Naive thymus-derived CD4-positive, alpha-beta T cell (primary cell): ENCODE data around the gene DENND5A. TPM values are rescaled to one million over a fixed set of nuclear protein-coding genes. Genes with fewer than 3 reads are reported as not detected.

Source experiments
- ATAC-seq: fragments of 150-1000 bp; cut with Tn5 transposase; 2 replicates; pipeline ENCODE4 v1.10.0; 2021; ENCODE audit warnings: mild to moderate bottlenecking, moderate library complexity
- CTCF ChIA-PET: fragments of 350-600 bp; sonication (Branson Sonifier 250); formaldehyde crosslinking; loops from one replicate; lab custom pipeline; 2021; ENCODE audit warnings: antibody characterized with exemption; lab: Charles Lee
- POLR2A ChIA-PET: fragments of 350-600 bp; sonication (Branson Sonifier 250); formaldehyde crosslinking; loops from one replicate; lab custom pipeline; 2021; ENCODE audit warnings: antibody characterized with exemption, inconsistent platforms; lab: Charles Lee
- DNase-seq, 9 donors: peaks; one replicate each; pipeline versions ENCODE4 v3.0.0 to v3.0.0-alpha.2; 2020 to 2022; ENCODE audit warnings: mixed read lengths in 1 of 9
- H3K27ac ChIP-seq: one replicate; pipeline ENCODE4 v1.7.0; 2013; ENCODE audit warnings: mild to moderate bottlenecking, low read depth, low read length, moderate library complexity
- H3K27me3 ChIP-seq, 2 donors: one replicate each; pipeline ENCODE4 v1.7.0; 2013; ENCODE audit warnings: low read length in 2 of 2, mild to moderate bottlenecking in 2 of 2, moderate library complexity in 2 of 2; ENCODE audit not compliant: control insufficient read depth in 2 of 2, insufficient read depth in 2 of 2
- H3K36me3 ChIP-seq, 3 experiments: 1 replicate in 2 of 3; 2 replicates in 1 of 3; pipeline ENCODE4 v1.7.0; 2013; ENCODE audit warnings: low read length in 3 of 3, mild to moderate bottlenecking in 3 of 3, moderate library complexity in 1 of 3; ENCODE audit not compliant: insufficient read depth in 3 of 3, control insufficient read depth in 2 of 3
- H3K4me1 ChIP-seq, 2 donors: one replicate each; pipeline ENCODE4 v1.7.0; 2013; ENCODE audit warnings: low read length in 2 of 2, mild to moderate bottlenecking in 2 of 2, moderate library complexity in 1 of 2; ENCODE audit not compliant: control insufficient read depth in 2 of 2, insufficient read depth in 2 of 2
- H3K4me3 ChIP-seq: 2 replicates; pipeline ENCODE4 v1.7.0; 2013; ENCODE audit warnings: mild to moderate bottlenecking, low read length
- H3K9me3 ChIP-seq, 3 experiments: 1 replicate in 2 of 3; 2 replicates in 1 of 3; pipeline ENCODE4 v1.7.0; 2013; ENCODE audit warnings: low read length in 3 of 3; ENCODE audit not compliant: control insufficient read depth in 2 of 3
- H3K27ac Mint-ChIP-seq, 9 donors: one replicate each; pipeline ENCODE4 v1.8.0; 2020 to 2022; ENCODE audit warnings: mixed read lengths in 9 of 9, mild to moderate bottlenecking in 8 of 9, moderate library complexity in 5 of 9, inconsistent platforms in 2 of 9
- H3K27me3 Mint-ChIP-seq, 5 donors: one replicate each; pipeline ENCODE4 v1.8.0; 2021 to 2022; ENCODE audit warnings: mixed read lengths in 5 of 5, mild to moderate bottlenecking in 1 of 5
- H3K36me3 Mint-ChIP-seq, 5 donors: one replicate each; pipeline ENCODE4 v1.8.0; 2020 to 2022; ENCODE audit warnings: mixed read lengths in 5 of 5, mild to moderate bottlenecking in 3 of 5, inconsistent platforms in 1 of 5
- H3K4me1 Mint-ChIP-seq, 7 donors: one replicate each; pipeline ENCODE4 v1.8.0; 2020 to 2022; ENCODE audit warnings: mixed read lengths in 7 of 7, mild to moderate bottlenecking in 3 of 7, inconsistent platforms in 1 of 7
- H3K4me3 Mint-ChIP-seq, 10 donors: one replicate each; pipeline ENCODE4 v1.8.0; 2020 to 2022; ENCODE audit warnings: mild to moderate bottlenecking in 10 of 10, mixed read lengths in 10 of 10, moderate library complexity in 6 of 10, inconsistent platforms in 2 of 10
- H3K9me3 Mint-ChIP-seq, 11 donors: one replicate each; pipeline ENCODE4 v1.8.0; 2020 to 2022; ENCODE audit warnings: mixed read lengths in 11 of 11, mild to moderate bottlenecking in 4 of 11, inconsistent platforms in 1 of 11, moderate library complexity in 1 of 11
- intact Hi-C, 2 donors: fragments of 100-400 bp; cut with micrococcal nuclease; formaldehyde crosslinking; loops; one replicate each; pipeline ENCODE4 v1.15.1; 2023
- polyA plus RNA-seq, 2 donors: library from polyadenylated mRNA; unstranded; fragments of 300-500 nt; fragmentation: Illumina TruSeq; gene quantifications; one replicate each; pipeline ENCODE4 v1.2.3, GENCODE V29; 2021
- total RNA-seq, 6 experiments: library from RNA in 5 of 6; stranded (reverse) in 5 of 6; gene quantifications; 1 replicate in 5 of 6; 2 replicates in 1 of 6; pipeline ENCODE4 v1.2.3 and lab custom pipeline; 2021 to 2026

DENND5A gene
- total and polyA plus RNA-seq, 7 experiments from 2014 or later, result 33.9 to 178 (median 106) TPM

- Mint-ChIP-seq H3K4me3 (peak overlapping the region in 1 of 10 donors; percentile 45), H3K27me3 (peaks cover 0 to 4% (median 0%) of the 10 kb centered on the region in 5 donors), H3K27ac (peak overlapping the region in 1 of 9 donors; percentile 62), H3K4me1 (peaks cover 0 to 16% (median 4%) of the 10 kb centered on the region in 7 donors), H3K36me3 (peaks cover 0 to 14% (median 5%) of the 10 kb centered on the region in 5 donors), H3K9me3 (peaks cover 0 to 8% (median 0%) of the 10 kb centered on the region in 11 donors)
- no peaks in the 10 kb centered on the region for H3K4me1 ChIP-seq
- CTCF ChIA-PET, result no interaction called here
- H3K27me3 ChIP-seq, result no peaks in the 10 kb centered on the region
- ATAC-seq (no peak), DNase-seq (no peak)
- H3K27ac ChIP-seq, result no peak overlapping the region
- intact Hi-C loops, result no loop called here
- no peaks in the 10 kb centered on the region for H3K9me3 ChIP-seq
- no peak overlapping the region for H3K4me3 ChIP-seq
- H3K36me3 ChIP-seq, result no peaks in the 10 kb centered on the region
- POLR2A ChIA-PET, result no interaction called here
Observed at GRCh38 chr11:9126636-9127035, 138.5 kb downstream of the DENND5A start.

GRCh38 chr11:9125185-9125886 lies 139.8 kb downstream of the DENND5A start:
- intact Hi-C loops, result no loop called here
- Mint-ChIP-seq H3K4me3 (no peak overlapping the region), H3K27me3 (peaks cover 0 to 4% (median 3%) of the 10 kb centered on the region in 5 donors), H3K4me1 (peaks cover 0 to 16% (median 0%) of the 10 kb centered on the region in 7 donors), H3K36me3 (peaks cover 0 to 14% (median 5%) of the 10 kb centered on the region in 5 donors), H3K27ac (no peak overlapping the region), H3K9me3 (peaks cover 0 to 8% (median 0%) of the 10 kb centered on the region in 11 donors)
- no peak overlapping the region for H3K4me3 ChIP-seq
- no peaks in the 10 kb centered on the region for H3K9me3 ChIP-seq
- DNase-seq (no peak), ATAC-seq (no peak)
- CTCF ChIA-PET, result no interaction called here
- H3K27me3 ChIP-seq, result no peaks in the 10 kb centered on the region
- H3K36me3 ChIP-seq, result no peaks in the 10 kb centered on the region
- POLR2A ChIA-PET, result no interaction called here
- no peak overlapping the region for H3K27ac ChIP-seq
- H3K4me1 ChIP-seq, result no peaks in the 10 kb centered on the region

- no peak overlapping the region for H3K4me3 Mint-ChIP-seq
- POLR2A ChIA-PET, result interaction anchor here (0.5 kb wide), 1 partner anchor 8 kb away, joined by 5 read pairs; no protein-coding TSS in a partner anchor
- Histone ChIP-seq H3K27ac (no peak overlapping the region), H3K4me3 (no peak overlapping the region), H3K27me3 (no peaks in the 10 kb centered on the region), H3K4me1 (no peaks in the 10 kb centered on the region), H3K36me3 (no peaks in the 10 kb centered on the region), H3K9me3 (no peaks in the 10 kb centered on the region)
- no peak overlapping the region for H3K27ac Mint-ChIP-seq
- intact Hi-C loops, result no loop called here
- H3K36me3 Mint-ChIP-seq, result peaks cover 0 to 11% (median 0%) of the 10 kb centered on the region in 5 donors
- peaks cover 0 to 16% (median 0%) of the 10 kb centered on the region in 7 donors for H3K4me1 Mint-ChIP-seq
- ATAC-seq, result no peak
- peaks cover 0 to 4% (median 3%) of the 10 kb centered on the region in 5 donors for H3K27me3 Mint-ChIP-seq
- CTCF ChIA-PET, result no interaction called here
- peaks cover 0 to 8% (median 0%) of the 10 kb centered on the region in 11 donors for H3K9me3 Mint-ChIP-seq
- DNase-seq, result no peak
Observed at GRCh38 chr11:9123595-9124304, 141.4 kb downstream of the DENND5A start.

DNA sequence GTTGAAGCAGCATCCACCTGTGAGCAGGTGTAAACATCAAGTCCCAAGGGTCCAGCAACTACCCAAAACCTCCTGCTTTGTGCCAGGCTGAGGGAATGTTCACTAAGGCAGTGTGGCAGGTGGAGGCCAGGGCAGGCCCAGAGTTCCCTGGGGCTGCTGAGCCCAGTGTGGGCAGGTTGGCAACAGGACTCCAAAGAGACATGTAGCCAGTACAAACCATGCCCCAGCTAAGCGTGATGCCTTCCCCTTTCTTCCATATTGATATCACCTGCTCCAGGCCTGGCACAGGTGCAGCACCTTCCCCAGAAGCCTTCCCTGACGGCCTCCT lies 143.7 kb downstream of the DENND5A start:
- Histone ChIP-seq H3K9me3 (no peaks in the 10 kb centered on the region), H3K27ac (no peak overlapping the region), H3K27me3 (no peaks in the 10 kb centered on the region), H3K36me3 (no peaks in the 10 kb centered on the region), H3K4me3 (no peak overlapping the region), H3K4me1 (no peaks in the 10 kb centered on the region)
- intact Hi-C loops, result no loop called here
- H3K4me3 Mint-ChIP-seq, result no peak overlapping the region
- H3K9me3 Mint-ChIP-seq, result peaks cover 0 to 2% (median 0%) of the 10 kb centered on the region in 11 donors
- peaks cover 0 to 4% (median 0%) of the 10 kb centered on the region in 5 donors for H3K36me3 Mint-ChIP-seq
- H3K27ac Mint-ChIP-seq, result no peak overlapping the region
- H3K27me3 Mint-ChIP-seq, result peaks cover 0 to 7% (median 3%) of the 10 kb centered on the region in 5 donors
- ChIA-PET POLR2A (no interaction called here), CTCF (no interaction called here)
- ATAC-seq, result no peak
- no peak for DNase-seq
- peaks cover 0 to 3% (median 0%) of the 10 kb centered on the region in 7 donors for H3K4me1 Mint-ChIP-seq

GRCh38 chr11:9120664-9121468 lies 144.3 kb downstream of the DENND5A start:
- ChIA-PET POLR2A (no interaction called here), CTCF (no interaction called here)
- H3K27ac Mint-ChIP-seq, result no peak overlapping the region
- H3K4me1 ChIP-seq, result no peaks in the 10 kb centered on the region
- H3K36me3 Mint-ChIP-seq, result peaks cover 0 to 4% (median 0%) of the 10 kb centered on the region in 5 donors
- H3K36me3 ChIP-seq, result no peaks in the 10 kb centered on the region
- intact Hi-C loops, result no loop called here
- no peak overlapping the region for H3K27ac ChIP-seq
- H3K4me3 Mint-ChIP-seq, result no peak overlapping the region
- no peak overlapping the region for H3K4me3 ChIP-seq
- peaks cover 0 to 7% (median 3%) of the 10 kb centered on the region in 5 donors for H3K27me3 Mint-ChIP-seq
- H3K27me3 ChIP-seq, result no peaks in the 10 kb centered on the region
- peaks cover 0 to 2% (median 0%) of the 10 kb centered on the region in 11 donors for H3K9me3 Mint-ChIP-seq
- no peaks in the 10 kb centered on the region for H3K9me3 ChIP-seq
- no peak for DNase-seq
- no peaks in the 10 kb centered on the region for H3K4me1 Mint-ChIP-seq
- no peak for ATAC-seq

DNA sequence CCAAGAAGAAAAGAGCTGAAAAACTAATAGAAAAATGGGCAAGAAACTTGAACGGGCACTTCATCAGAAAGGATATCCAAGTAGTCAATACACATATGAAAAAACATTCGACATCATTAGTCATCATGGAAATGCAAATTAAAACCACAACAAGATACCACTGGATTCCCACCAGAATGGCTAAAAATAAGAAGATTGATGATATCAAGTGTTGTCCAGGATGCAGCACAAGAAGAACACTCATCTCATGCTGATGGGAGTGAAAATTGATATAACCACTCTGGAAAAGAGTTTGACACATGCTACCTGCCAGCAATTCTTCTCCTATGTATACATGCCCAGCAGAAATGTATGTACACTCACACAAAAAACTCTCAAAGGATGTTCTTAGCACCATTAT lies 146.9 kb downstream of the DENND5A start:
- intact Hi-C loops, result no loop called here
- ATAC-seq, result no peak

More for the DNA sequence above, 146.9 kb downstream of the DENND5A start:
- Mint-ChIP-seq H3K4me3 (no peak overlapping the region), H3K9me3 (peaks cover 0 to 11% (median 2%) of the 10 kb centered on the region in 11 donors), H3K36me3 (peaks cover 0 to 8% (median 0%) of the 10 kb centered on the region in 5 donors), H3K27me3 (peaks cover 0 to 7% (median 2%) of the 10 kb centered on the region in 5 donors), H3K27ac (no peak overlapping the region), H3K4me1 (no peaks in the 10 kb centered on the region)
- H3K9me3 ChIP-seq, result no peaks in the 10 kb centered on the region
- H3K4me3 ChIP-seq, result no peak overlapping the region
- CTCF ChIA-PET, result no interaction called here
- H3K36me3 ChIP-seq, result no peaks in the 10 kb centered on the region
- POLR2A ChIA-PET, result no interaction called here
- no peak for DNase-seq
- H3K4me1 ChIP-seq, result no peaks in the 10 kb centered on the region
- H3K27ac ChIP-seq, result no peak overlapping the region
- H3K27me3 ChIP-seq, result no peaks in the 10 kb centered on the region
